ENCODE data around the gene LRRC23.

DNA sequence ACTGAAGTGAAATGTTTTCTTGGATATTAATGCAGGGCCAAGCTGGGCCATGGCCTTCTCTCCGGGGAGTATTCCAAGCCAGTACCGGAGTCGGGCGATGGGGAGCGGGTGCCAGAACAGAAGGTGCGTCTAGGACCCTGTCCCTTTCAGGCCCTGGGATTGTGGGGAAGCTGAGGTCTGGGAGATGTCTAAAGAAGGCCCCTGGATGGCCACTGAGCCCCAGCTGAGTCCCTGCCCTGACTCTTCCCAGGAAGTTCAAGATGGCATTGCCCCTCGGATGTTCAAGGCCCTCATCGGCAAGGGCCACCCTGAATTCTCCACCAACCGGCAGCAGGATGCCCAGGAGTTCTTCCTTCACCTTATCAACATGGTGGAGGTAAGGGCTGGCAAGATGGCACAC is 44.5 kb upstream of the LRRC23 start:
- TF ChIP-seq, protein P1, sequence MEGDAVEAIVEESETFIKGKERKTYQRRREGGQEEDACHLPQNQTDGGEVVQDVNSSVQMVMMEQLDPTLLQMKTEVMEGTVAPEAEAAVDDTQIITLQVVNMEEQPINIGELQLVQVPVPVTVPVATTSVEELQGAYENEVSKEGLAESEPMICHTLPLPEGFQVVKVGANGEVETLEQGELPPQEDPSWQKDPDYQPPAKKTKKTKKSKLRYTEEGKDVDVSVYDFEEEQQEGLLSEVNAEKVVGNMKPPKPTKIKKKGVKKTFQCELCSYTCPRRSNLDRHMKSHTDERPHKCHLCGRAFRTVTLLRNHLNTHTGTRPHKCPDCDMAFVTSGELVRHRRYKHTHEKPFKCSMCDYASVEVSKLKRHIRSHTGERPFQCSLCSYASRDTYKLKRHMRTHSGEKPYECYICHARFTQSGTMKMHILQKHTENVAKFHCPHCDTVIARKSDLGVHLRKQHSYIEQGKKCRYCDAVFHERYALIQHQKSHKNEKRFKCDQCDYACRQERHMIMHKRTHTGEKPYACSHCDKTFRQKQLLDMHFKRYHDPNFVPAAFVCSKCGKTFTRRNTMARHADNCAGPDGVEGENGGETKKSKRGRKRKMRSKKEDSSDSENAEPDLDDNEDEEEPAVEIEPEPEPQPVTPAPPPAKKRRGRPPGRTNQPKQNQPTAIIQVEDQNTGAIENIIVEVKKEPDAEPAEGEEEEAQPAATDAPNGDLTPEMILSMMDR (IDR thresholded peaks at IDR 0.05; ENCODE audit: insufficient read depth, low read length): no peak
- TF ChIP-seq, protein P2, sequence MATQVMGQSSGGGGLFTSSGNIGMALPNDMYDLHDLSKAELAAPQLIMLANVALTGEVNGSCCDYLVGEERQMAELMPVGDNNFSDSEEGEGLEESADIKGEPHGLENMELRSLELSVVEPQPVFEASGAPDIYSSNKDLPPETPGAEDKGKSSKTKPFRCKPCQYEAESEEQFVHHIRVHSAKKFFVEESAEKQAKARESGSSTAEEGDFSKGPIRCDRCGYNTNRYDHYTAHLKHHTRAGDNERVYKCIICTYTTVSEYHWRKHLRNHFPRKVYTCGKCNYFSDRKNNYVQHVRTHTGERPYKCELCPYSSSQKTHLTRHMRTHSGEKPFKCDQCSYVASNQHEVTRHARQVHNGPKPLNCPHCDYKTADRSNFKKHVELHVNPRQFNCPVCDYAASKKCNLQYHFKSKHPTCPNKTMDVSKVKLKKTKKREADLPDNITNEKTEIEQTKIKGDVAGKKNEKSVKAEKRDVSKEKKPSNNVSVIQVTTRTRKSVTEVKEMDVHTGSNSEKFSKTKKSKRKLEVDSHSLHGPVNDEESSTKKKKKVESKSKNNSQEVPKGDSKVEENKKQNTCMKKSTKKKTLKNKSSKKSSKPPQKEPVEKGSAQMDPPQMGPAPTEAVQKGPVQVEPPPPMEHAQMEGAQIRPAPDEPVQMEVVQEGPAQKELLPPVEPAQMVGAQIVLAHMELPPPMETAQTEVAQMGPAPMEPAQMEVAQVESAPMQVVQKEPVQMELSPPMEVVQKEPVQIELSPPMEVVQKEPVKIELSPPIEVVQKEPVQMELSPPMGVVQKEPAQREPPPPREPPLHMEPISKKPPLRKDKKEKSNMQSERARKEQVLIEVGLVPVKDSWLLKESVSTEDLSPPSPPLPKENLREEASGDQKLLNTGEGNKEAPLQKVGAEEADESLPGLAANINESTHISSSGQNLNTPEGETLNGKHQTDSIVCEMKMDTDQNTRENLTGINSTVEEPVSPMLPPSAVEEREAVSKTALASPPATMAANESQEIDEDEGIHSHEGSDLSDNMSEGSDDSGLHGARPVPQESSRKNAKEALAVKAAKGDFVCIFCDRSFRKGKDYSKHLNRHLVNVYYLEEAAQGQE (IDR thresholded peaks at IDR 0.05; ENCODE audit: insufficient replicate concordance, low read depth): no peak
